HepG2 (cell line): Measurements from ENCODE around the gene PFAS. TPM values are rescaled to one million over a fixed set of nuclear protein-coding genes. Genes with fewer than 3 reads are reported as not detected.

Experiments
- EP300 ChIP-seq, 3 experiments: sonication (generic) in 1 of 3; formaldehyde crosslinking in 1 of 3; IDR thresholded peaks; 2 replicates each; pipeline versions ENCODE4 v1.5.1 to v1.6.1; 2011 to 2020; ENCODE audit warnings: low read depth in 2 of 3, low read length in 2 of 3, borderline replicate concordance in 1 of 3, improper control_type of control experiment in 1 of 3, mild to moderate bottlenecking in 1 of 3, missing genetic modification reagents in 1 of 3, moderate library complexity in 1 of 3
- MAZ ChIP-seq, 2 experiments: sonication (generic) in 1 of 2; formaldehyde crosslinking in 1 of 2; IDR thresholded peaks; 2 replicates each; pipeline versions ENCODE4 v1.5.0 to v1.6.1; 2012 to 2020; ENCODE audit warnings: low read depth in 2 of 2, mild to moderate bottlenecking in 2 of 2, borderline replicate concordance in 1 of 2, improper control_type of control experiment in 1 of 2, low read length in 1 of 2, missing genetic modification reagents in 1 of 2, moderate library complexity in 1 of 2
- MED1 ChIP-seq: sonication (generic); formaldehyde crosslinking; IDR thresholded peaks from 2 replicates; pipeline ENCODE4 v1.4.0; 2020; ENCODE audit warnings: missing genetic modification reagents
- NR2F2 ChIP-seq: IDR thresholded peaks from 2 replicates; pipeline ENCODE4 v1.6.1; 2012; ENCODE audit warnings: low read depth, inconsistent platforms, borderline replicate concordance
- PCBP1 ChIP-seq: fragments of 200-400 bp; formaldehyde crosslinking; IDR thresholded peaks from 2 replicates; pipeline ENCODE4 v1.6.1; 2017; ENCODE audit warnings: mild to moderate bottlenecking, low read depth, low read length, borderline replicate concordance
- POGZ ChIP-seq: sonication (generic); formaldehyde crosslinking; IDR thresholded peaks from 2 replicates; pipeline ENCODE4 v1.4.0; 2020; ENCODE audit warnings: mild to moderate bottlenecking, missing genetic modification reagents
- RXRA ChIP-seq: sonication (generic); formaldehyde crosslinking; IDR thresholded peaks from 2 replicates; pipeline ENCODE4 v1.5.1; 2020; ENCODE audit warnings: missing genetic modification reagents
- SMYD3 ChIP-seq: sonication (generic); formaldehyde crosslinking; IDR thresholded peaks from 2 replicates; pipeline ENCODE4 v1.8.1; 2023; ENCODE audit warnings: mild to moderate bottlenecking, missing genetic modification reagents
- SNRNP70 ChIP-seq: fragments of 200-400 bp; formaldehyde crosslinking; IDR thresholded peaks from 2 replicates; pipeline ENCODE4 v1.6.1; 2017; ENCODE audit warnings: mild to moderate bottlenecking, low read depth, low read length, moderate library complexity
- TAF1 ChIP-seq: sonication (generic); formaldehyde crosslinking; IDR thresholded peaks from 2 replicates; pipeline ENCODE4 v1.4.0; 2020; ENCODE audit warnings: missing genetic modification reagents
- U2AF1 ChIP-seq: fragments of 200-400 bp; formaldehyde crosslinking; optimal IDR thresholded peaks from 2 replicates; pipeline ENCODE3; 2017; ENCODE audit warnings: mild to moderate bottlenecking, low read depth, low read length
- YY1 ChIP-seq: IDR thresholded peaks from 2 replicates; pipeline ENCODE4 v1.6.1; 2011; ENCODE audit warnings: low read length, low read depth, moderate library complexity, mild to moderate bottlenecking; ENCODE audit not compliant: insufficient read depth, insufficient replicate concordance
- ZBTB38 ChIP-seq: sonication (generic); formaldehyde crosslinking; IDR thresholded peaks from 2 replicates; pipeline ENCODE4 v1.5.1; 2020; ENCODE audit warnings: mild to moderate bottlenecking, missing genetic modification reagents
- polyA plus RNA-seq, 8 experiments: library from polyadenylated mRNA; depleted of rRNA in 3 of 8; stranded (reverse) in 7 of 8; unstranded in 1 of 8; fragments of >200 nt; fragmentation: Illumina TruSeq in 4 of 8; extraction: Trizol in 4 of 8; gene quantifications; 2 replicates each; pipeline versions ENCODE4 v1.2.1 to v1.2.3, GENCODE V29; 2011 to 2016; ENCODE audit warnings: low read depth in 4 of 8, missing spikeins in 1 of 8, mixed read lengths in 1 of 8; ENCODE audit not compliant: insufficient read depth in 1 of 8
- total RNA-seq, 5 experiments: library from RNA; depleted of rRNA; stranded (reverse); fragments of >200 nt; fragmentation: Illumina TruSeq; extraction: Trizol; gene quantifications; 2 replicates each; pipeline ENCODE4 v1.2.3, GENCODE V29; 2016; ENCODE audit warnings: low read depth in 1 of 5
- TF ChIP-seq, protein P1 (sequence below): sonication (generic); formaldehyde crosslinking; IDR thresholded peaks from 2 replicates; pipeline ENCODE4 v1.4.0; 2020; ENCODE audit warnings: missing genetic modification reagents, mild to moderate bottlenecking, borderline replicate concordance
- TF ChIP-seq, protein P2 (sequence below): IDR thresholded peaks from 2 replicates; pipeline ENCODE4 v1.6.1; 2016; ENCODE audit warnings: low read depth, control low read depth
- TF ChIP-seq, protein P3 (sequence below): sonication (generic); formaldehyde crosslinking; conservative IDR thresholded peaks from 2 replicates; pipeline ENCODE4 v1.8.0; 2022; ENCODE audit warnings: mild to moderate bottlenecking, moderate library complexity, missing genetic modification reagents
- TF ChIP-seq, protein P4 (sequence below): sonication (generic); formaldehyde crosslinking; IDR thresholded peaks from 2 replicates; pipeline ENCODE4 v1.4.0; 2020; ENCODE audit warnings: missing genetic modification reagents
- TF ChIP-seq, protein P5 (sequence below): sonication (generic); formaldehyde crosslinking; IDR thresholded peaks from 2 replicates; pipeline ENCODE4 v1.8.1; 2023; ENCODE audit warnings: mild to moderate bottlenecking, moderate library complexity, missing genetic modification reagents

PFAS gene
- total and polyA plus RNA-seq, 2 of the 13 experiments (the other 11 are each of a cell fraction or from before 2014, with no cell fraction given), result 49.4 to 58.2 TPM

DNA sequence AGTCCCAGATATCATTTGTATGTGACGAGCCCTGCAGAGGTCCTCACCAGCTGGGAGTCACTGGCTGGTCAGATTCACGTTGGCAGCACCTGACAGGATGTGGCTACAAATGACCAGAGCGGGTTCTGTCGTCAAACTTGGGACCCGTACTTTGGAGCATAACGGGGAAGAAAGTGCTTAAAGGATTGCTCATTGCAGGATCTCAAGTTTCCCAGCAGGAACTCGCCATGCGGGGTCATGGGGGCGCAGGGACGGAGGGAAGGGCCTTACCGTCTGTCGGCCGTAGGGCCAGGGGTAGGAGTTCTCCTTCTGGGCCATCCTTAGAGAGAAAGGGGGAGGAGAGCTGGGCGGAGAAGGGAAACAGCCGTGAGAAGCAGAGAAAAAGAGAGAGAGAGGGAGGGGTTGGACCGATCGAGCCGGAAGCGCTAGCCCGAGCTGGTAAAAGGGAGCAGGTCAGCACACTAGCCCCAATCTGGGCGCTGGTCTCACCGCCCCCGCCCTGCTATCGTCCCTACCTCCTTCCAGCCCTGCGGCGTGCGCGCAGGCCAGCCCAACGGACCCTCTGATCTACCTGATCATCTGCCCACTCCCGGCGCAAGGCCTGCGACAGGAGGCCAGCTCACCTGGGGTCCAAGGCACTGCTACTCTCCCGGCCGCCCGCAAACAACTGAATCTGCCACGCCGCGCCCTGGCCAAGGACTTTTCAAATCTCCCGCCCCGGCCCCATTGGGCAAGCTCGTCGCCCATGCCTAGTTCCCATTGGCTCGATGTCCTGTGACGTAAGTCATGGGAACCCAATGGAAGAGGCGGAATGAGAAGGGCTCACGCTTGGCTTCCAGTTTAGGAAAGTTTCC, 39.0 kb upstream of the PFAS start, which contains the start of gene AURKB (continued):
- peak; percentile 57; the same call in 1 of the 2 replicates for TF ChIP-seq MED1 (CRISPR knock-in tag)
- 0 out of 2 replicates have a peak, but pooled peaks have one; percentile 55 for TF ChIP-seq PCBP1
- TF ChIP-seq, protein P1, sequence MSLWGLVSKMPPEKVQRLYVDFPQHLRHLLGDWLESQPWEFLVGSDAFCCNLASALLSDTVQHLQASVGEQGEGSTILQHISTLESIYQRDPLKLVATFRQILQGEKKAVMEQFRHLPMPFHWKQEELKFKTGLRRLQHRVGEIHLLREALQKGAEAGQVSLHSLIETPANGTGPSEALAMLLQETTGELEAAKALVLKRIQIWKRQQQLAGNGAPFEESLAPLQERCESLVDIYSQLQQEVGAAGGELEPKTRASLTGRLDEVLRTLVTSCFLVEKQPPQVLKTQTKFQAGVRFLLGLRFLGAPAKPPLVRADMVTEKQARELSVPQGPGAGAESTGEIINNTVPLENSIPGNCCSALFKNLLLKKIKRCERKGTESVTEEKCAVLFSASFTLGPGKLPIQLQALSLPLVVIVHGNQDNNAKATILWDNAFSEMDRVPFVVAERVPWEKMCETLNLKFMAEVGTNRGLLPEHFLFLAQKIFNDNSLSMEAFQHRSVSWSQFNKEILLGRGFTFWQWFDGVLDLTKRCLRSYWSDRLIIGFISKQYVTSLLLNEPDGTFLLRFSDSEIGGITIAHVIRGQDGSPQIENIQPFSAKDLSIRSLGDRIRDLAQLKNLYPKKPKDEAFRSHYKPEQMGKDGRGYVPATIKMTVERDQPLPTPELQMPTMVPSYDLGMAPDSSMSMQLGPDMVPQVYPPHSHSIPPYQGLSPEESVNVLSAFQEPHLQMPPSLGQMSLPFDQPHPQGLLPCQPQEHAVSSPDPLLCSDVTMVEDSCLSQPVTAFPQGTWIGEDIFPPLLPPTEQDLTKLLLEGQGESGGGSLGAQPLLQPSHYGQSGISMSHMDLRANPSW (CRISPR knock-in tag), result no peak
- peak; percentile 63; the same call in 1 of the 2 replicates for TF ChIP-seq SMYD3 (CRISPR knock-in tag)
- TF ChIP-seq, protein P2, sequence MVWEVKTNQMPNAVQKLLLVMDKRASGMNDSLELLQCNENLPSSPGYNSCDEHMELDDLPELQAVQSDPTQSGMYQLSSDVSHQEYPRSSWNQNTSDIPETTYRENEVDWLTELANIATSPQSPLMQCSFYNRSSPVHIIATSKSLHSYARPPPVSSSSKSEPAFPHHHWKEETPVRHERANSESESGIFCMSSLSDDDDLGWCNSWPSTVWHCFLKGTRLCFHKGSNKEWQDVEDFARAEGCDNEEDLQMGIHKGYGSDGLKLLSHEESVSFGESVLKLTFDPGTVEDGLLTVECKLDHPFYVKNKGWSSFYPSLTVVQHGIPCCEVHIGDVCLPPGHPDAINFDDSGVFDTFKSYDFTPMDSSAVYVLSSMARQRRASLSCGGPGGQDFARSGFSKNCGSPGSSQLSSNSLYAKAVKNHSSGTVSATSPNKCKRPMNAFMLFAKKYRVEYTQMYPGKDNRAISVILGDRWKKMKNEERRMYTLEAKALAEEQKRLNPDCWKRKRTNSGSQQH (CRISPR knock-in tag), result peak; percentile 97
- TF ChIP-seq, protein P3, sequence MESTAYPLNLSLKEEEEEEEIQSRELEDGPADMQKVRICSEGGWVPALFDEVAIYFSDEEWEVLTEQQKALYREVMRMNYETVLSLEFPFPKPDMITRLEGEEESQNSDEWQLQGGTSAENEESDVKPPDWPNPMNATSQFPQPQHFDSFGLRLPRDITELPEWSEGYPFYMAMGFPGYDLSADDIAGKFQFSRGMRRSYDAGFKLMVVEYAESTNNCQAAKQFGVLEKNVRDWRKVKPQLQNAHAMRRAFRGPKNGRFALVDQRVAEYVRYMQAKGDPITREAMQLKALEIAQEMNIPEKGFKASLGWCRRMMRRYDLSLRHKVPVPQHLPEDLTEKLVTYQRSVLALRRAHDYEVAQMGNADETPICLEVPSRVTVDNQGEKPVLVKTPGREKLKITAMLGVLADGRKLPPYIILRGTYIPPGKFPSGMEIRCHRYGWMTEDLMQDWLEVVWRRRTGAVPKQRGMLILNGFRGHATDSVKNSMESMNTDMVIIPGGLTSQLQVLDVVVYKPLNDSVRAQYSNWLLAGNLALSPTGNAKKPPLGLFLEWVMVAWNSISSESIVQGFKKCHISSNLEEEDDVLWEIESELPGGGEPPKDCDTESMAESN (CRISPR knock-in tag), result peak; percentile 82
- no peak for TF ChIP-seq EP300 (IDR thresholded peaks at IDR 0.05; ENCODE audit: low read depth in 2 of 2, low read length in 2 of 2)
- no peak for TF ChIP-seq EP300 (CRISPR knock-in tag; IDR thresholded peaks at IDR 0.05; ENCODE audit: borderline replicate concordance)
- peak; percentile 88; the same call in 1 of the 2 replicates for TF ChIP-seq TAF1 (CRISPR knock-in tag)
- peak; percentile 47 for TF ChIP-seq U2AF1
- peak; percentile 14 for TF ChIP-seq YY1
- peak; percentile 33; the same call in 1 of the 2 replicates for TF ChIP-seq NR2F2
- TF ChIP-seq MAZ (IDR thresholded peaks at IDR 0.05; ENCODE audit: borderline replicate concordance, low read depth, low read length), result no peak
- 0 out of 2 replicates have a peak, but pooled peaks have one; percentile 20 for TF ChIP-seq MAZ (CRISPR knock-in tag; IDR thresholded peaks at IDR 0.05; ENCODE audit: low read depth)
- TF ChIP-seq POGZ, result peak; percentile 53; the same call in 1 of the 2 replicates
- TF ChIP-seq, protein P4, sequence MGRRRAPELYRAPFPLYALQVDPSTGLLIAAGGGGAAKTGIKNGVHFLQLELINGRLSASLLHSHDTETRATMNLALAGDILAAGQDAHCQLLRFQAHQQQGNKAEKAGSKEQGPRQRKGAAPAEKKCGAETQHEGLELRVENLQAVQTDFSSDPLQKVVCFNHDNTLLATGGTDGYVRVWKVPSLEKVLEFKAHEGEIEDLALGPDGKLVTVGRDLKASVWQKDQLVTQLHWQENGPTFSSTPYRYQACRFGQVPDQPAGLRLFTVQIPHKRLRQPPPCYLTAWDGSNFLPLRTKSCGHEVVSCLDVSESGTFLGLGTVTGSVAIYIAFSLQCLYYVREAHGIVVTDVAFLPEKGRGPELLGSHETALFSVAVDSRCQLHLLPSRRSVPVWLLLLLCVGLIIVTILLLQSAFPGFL, result no peak
- TF ChIP-seq SNRNP70, result no peak
- 0 out of 2 replicates have a peak, but pooled peaks have one; percentile 31 for TF ChIP-seq RXRA
- TF ChIP-seq, protein P5, sequence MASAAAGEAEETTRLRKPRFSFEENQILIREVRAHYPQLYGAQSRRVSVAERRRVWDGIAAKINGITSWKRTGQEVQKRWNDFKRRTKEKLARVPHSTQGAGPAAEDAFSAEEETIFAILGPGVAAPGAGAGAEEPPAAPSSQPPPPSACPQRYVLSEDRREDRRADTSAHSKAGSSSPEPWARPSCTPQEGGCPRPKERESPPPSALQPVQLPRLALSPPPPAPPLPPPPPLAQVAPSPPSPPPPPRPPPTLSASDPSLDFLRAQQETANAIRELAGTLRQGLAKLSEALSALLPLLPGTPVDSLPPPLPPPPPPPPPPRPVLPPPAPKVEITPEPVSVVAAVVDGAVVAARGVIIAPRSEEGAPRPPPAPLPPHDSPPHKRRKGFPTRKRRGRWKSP (CRISPR knock-in tag), result peak; percentile 74; the same call in 1 of the 2 replicates
- TF ChIP-seq ZBTB38 (CRISPR knock-in tag), result peak; percentile 38; the same call in 1 of the 2 replicates
